GM12874 (cell line): ENCODE data around the gene HOXB4.

ENCODE experiments used
- TF ChIP-seq, protein P1 (sequence below): IDR thresholded peaks from 2 replicates; pipeline ENCODE4 v1.5.1; 2011; ENCODE audit warnings: low read depth, mild to moderate bottlenecking, control low read depth, low read length, moderate library complexity; ENCODE audit not compliant: insufficient read depth

The HOXB4 gene

GRCh38 chr17:48612456-48612853 lies 34.3 kb upstream of the HOXB4 start:
- TF ChIP-seq, protein P1, sequence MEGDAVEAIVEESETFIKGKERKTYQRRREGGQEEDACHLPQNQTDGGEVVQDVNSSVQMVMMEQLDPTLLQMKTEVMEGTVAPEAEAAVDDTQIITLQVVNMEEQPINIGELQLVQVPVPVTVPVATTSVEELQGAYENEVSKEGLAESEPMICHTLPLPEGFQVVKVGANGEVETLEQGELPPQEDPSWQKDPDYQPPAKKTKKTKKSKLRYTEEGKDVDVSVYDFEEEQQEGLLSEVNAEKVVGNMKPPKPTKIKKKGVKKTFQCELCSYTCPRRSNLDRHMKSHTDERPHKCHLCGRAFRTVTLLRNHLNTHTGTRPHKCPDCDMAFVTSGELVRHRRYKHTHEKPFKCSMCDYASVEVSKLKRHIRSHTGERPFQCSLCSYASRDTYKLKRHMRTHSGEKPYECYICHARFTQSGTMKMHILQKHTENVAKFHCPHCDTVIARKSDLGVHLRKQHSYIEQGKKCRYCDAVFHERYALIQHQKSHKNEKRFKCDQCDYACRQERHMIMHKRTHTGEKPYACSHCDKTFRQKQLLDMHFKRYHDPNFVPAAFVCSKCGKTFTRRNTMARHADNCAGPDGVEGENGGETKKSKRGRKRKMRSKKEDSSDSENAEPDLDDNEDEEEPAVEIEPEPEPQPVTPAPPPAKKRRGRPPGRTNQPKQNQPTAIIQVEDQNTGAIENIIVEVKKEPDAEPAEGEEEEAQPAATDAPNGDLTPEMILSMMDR: no peak

DNA sequence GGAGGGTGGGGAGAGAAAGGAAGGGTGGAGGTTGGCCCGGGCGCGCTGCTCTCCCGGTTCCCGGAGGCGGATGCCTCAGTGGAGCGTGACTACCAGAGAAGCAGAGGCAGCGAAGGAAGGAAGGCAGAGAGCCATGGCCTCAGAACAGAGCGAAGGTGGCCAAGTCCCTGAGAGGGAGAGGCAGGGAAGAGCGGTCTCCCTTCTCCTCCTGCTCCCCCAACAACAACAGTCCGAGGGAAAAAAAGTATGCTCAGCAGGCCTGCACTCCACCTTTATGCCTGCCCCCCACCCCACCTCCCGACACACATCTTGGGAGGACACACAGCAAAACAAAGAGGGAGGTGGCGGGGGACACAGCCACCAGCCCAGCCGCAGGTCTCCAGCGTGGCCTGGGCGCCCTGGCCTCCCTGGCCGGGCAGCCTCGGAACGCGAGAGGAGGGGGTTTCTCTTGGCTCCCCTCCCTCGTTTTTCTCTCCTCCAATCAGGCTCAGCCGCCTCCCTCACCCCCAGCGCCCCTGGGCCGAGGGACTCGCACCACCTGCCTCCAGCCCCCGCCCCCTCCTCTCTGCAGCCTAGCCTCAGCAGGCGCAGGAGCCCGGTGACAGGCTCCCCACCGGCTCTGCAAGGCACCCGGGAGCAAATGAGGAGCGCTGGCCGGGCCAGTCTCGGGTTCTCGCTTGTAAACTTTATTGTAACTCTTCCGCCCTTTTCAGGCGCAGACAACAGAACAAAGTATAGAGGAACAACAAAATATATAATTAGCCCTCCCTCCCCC lies 33.7 kb upstream of the HOXB4 start:
- TF ChIP-seq, protein P1: no peak

DNA sequence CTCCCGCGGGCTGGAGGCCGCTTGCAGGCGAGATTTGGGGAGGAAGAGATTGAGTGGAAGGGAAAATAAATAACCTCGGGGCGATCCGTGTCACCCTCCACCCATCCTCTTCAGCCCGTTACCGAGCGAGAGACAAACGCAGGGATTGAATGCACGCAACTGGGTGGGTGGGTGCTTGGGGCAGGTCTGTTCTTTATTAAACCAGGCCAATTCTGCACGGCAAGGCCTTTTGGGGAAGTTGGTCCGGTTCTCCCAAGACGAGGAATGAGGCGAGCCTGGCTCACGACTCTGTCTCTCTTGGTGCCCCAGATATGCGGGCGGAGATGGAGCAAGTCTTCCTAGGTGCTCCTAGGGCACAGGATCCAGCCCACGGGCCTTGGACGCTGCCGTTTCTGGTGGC lies 33.1 kb upstream of the HOXB4 start:
- TF ChIP-seq, protein P1: no peak

DNA sequence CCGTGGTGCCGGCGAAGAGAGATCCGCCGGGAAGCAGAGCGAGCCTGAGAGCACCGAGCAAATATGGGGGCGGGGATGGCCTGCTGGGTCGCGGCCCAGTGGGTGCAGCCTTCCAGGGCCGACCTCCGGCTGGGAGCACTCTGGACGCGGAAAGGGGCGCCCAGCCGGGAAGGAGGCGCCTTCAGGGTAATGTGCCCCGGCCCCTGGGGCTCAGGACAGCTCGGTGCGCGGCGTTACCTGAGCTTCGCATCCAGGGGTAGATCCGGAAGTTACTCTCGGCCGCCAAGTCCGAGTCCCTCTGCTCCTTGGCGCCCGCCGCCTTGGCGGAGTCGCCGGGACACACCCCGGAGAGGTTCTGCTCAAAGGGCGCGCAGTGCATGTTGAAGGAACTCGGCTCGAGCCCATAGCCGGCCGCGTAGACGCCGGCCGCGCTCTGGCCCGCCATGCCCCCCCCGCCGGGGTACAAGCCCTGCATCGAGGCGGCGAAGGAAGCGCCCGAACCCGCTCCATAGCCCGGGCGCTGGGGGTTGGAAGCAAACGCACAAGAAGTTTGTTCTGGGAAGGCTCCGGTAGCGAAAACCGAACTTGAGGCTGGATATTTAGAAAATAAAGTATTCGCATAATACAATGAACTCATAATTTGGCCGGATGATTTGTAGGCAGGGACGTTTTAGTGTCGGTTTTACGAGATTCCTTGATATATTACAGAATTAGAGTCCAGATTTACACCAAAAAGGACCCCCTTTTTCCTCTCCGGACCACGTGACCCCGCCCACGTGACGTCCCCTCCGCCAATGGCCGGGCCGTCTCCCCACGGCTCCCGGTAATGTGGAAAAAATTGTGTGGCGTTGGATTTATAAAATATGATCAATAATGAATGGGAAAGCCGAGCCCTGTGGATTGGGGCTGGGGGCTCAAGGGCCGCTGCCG lies 32.4 kb upstream of the HOXB4 start, which contains the start of gene HOXB7:
Gene HOXB7, minus strand, starts transcription at position 736 of the 930 bp plus-strand sequence. Its CDS starts 99 bp downstream, at position 637.
- TF ChIP-seq, protein P1: no peak

- TF ChIP-seq, protein P1: no peak
Observed at GRCh38 chr17:48609759-48610281, 31.7 kb upstream of the HOXB4 start.

GRCh38 chr17:48609033-48609432 lies 30.9 kb upstream of the HOXB4 start:
- TF ChIP-seq, protein P1: no peak

GRCh38 chr17:48608494-48608834 lies 30.3 kb upstream of the HOXB4 start:
- TF ChIP-seq, protein P1: no peak
